Measurements from ENCODE around the gene LINGO1. TPM values are rescaled to one million over a fixed set of nuclear protein-coding genes. Genes with fewer than 3 reads are reported as not detected.

Gene LINGO1
- total RNA-seq, 2 donors from 2014 or later, result 7.9 to 19.7 TPM

- Histone ChIP-seq H3K4me3 (ENCODE audit: low read length) (no peak overlapping the region), H3K27ac (ENCODE audit: low read depth, low read length) (no peak overlapping the region), H3K9ac (ENCODE audit: extremely low read depth, low read length, poor library complexity, severe bottlenecking) (no peak overlapping the region), H3K9me3 (ENCODE audit: control insufficient read depth, low read length) (no peaks in the 10 kb centered on the region), H3K4me1 (ENCODE audit: control insufficient read depth, insufficient read depth, low read length) (no peaks in the 10 kb centered on the region), H3K27me3 (ENCODE audit: control insufficient read depth, insufficient read depth, low read length, poor library complexity, severe bottlenecking) (no peaks in the 10 kb centered on the region), H3K36me3 (ENCODE audit: control insufficient read depth, insufficient read depth, low read length) (no peaks in the 10 kb centered on the region)
- no peaks in the 10 kb centered on the region for H3K9me3 Mint-ChIP-seq
- H3K27me3 Mint-ChIP-seq (ENCODE audit: insufficient read depth), result peaks cover 6% of the 10 kb centered on the region
- no peak overlapping the region for H3K4me3 Mint-ChIP-seq
- no peak overlapping the region for H3K27ac Mint-ChIP-seq
- no peak for DNase-seq
- WGBS, 2 experiments (ENCODE audit: insufficient coverage in 1 of 2, insufficient read length in 1 of 2), result 89 to 91% methylated on average over 10 to 12 of the region's 12 CpGs
- no peaks in the 10 kb centered on the region for H3K36me3 Mint-ChIP-seq (ENCODE audit: low read depth)
- H3K4me1 Mint-ChIP-seq, result no peaks in the 10 kb centered on the region
- no peak for TF ChIP-seq CTCF (conservative IDR thresholded peaks at IDR 0.05)
Measured at GRCh38 chr15:77665530-77666295, 33.0 kb upstream of the LINGO1 start.

GRCh38 chr15:77664428-77664827 is 31.7 kb upstream of the LINGO1 start:
- H3K27ac ChIP-seq (ENCODE audit: low read depth, low read length), result no peak overlapping the region

GRCh38 chr15:77663256-77663655 is 30.5 kb upstream of the LINGO1 start:
- Histone ChIP-seq H3K27ac (ENCODE audit: low read depth, low read length) (no peak overlapping the region), H3K9ac (ENCODE audit: extremely low read depth, low read length, poor library complexity, severe bottlenecking) (no peak overlapping the region), H3K4me3 (ENCODE audit: low read length) (no peak overlapping the region), H3K9me3 (ENCODE audit: control insufficient read depth, low read length) (no peaks in the 10 kb centered on the region), H3K27me3 (ENCODE audit: control insufficient read depth, insufficient read depth, low read length, poor library complexity, severe bottlenecking) (no peaks in the 10 kb centered on the region), H3K36me3 (ENCODE audit: control insufficient read depth, insufficient read depth, low read length) (no peaks in the 10 kb centered on the region), H3K4me1 (ENCODE audit: control insufficient read depth, insufficient read depth, low read length) (no peaks in the 10 kb centered on the region)
- H3K4me3 Mint-ChIP-seq, result no peak overlapping the region
- no peaks in the 10 kb centered on the region for H3K4me1 Mint-ChIP-seq
- 77 to 97% methylated on average over 3 to 5 of the region's 5 CpGs for WGBS, 2 experiments (ENCODE audit: insufficient coverage in 1 of 2, insufficient read length in 1 of 2)
- H3K27ac Mint-ChIP-seq, result no peak overlapping the region
- no peaks in the 10 kb centered on the region for H3K36me3 Mint-ChIP-seq (ENCODE audit: low read depth)
- DNase-seq, result no peak
- H3K27me3 Mint-ChIP-seq (ENCODE audit: insufficient read depth), result peaks cover 9% of the 10 kb centered on the region
- H3K9me3 Mint-ChIP-seq, result no peaks in the 10 kb centered on the region
- TF ChIP-seq CTCF (conservative IDR thresholded peaks at IDR 0.05), result no peak

More at GRCh38 chr15:77664428-77664827, 31.7 kb upstream of the LINGO1 start:
- H3K27me3 ChIP-seq (ENCODE audit: control insufficient read depth, insufficient read depth, low read length, poor library complexity, severe bottlenecking), result no peaks in the 10 kb centered on the region
- no peaks in the 10 kb centered on the region for H3K36me3 ChIP-seq (ENCODE audit: control insufficient read depth, insufficient read depth, low read length)
- H3K4me1 ChIP-seq (ENCODE audit: control insufficient read depth, insufficient read depth, low read length), result no peaks in the 10 kb centered on the region
- TF ChIP-seq CTCF (conservative IDR thresholded peaks at IDR 0.05), result no peak
- no peaks in the 10 kb centered on the region for H3K9me3 ChIP-seq (ENCODE audit: control insufficient read depth, low read length)
- H3K9ac ChIP-seq (ENCODE audit: extremely low read depth, low read length, poor library complexity, severe bottlenecking), result no peak overlapping the region
- Mint-ChIP-seq H3K9me3 (no peaks in the 10 kb centered on the region), H3K4me1 (no peaks in the 10 kb centered on the region), H3K4me3 (no peak overlapping the region), H3K27ac (no peak overlapping the region), H3K36me3 (ENCODE audit: low read depth) (no peaks in the 10 kb centered on the region), H3K27me3 (ENCODE audit: insufficient read depth) (peaks cover 9% of the 10 kb centered on the region)
- H3K4me3 ChIP-seq (ENCODE audit: low read length), result no peak overlapping the region
- peak; percentile 64 for DNase-seq
- 80 to 87% methylated on average over 1 to 5 of the region's 5 CpGs for WGBS, 2 experiments (ENCODE audit: insufficient coverage in 1 of 2, insufficient read length in 1 of 2)

Data from endodermal cell (in vitro differentiated cells).